Measurements from ENCODE around the gene HDAC4. TPM values are rescaled to one million over a fixed set of nuclear protein-coding genes. Genes with fewer than 3 reads are reported as not detected.

The HDAC4 gene
- total RNA-seq, 1 experiment from 2014 or later, result 32.0 TPM

DNA sequence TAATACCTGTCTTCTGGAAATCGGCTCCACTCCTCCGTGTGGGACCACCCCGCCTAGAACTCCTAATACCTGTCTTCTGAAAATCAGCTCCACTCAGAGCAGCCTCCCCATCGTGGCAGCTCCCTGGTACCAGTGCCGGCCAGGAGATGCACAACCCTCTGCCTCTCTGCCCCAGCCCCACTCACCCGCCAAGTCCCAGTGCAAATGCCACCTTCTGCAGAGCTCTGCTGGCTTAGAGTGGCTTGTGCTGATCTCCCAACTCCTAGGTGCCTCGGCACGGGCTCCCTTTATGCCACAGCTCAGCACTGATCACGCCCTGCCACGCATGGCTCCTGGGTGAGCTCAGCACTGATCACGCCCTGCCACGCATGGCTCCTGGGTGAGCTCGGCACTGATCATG is 258.5 kb downstream of the HDAC4 start:
- H3K4me1 ChIP-seq (ENCODE audit: insufficient read depth, low read length), result no peaks in the 10 kb centered on the region
- H3K4me1 Mint-ChIP-seq, result no peaks in the 10 kb centered on the region
- no peak overlapping the region for H3K56ac ChIP-seq (ENCODE audit: insufficient read length, low read depth, low read length)
- H3K4me2 ChIP-seq (ENCODE audit: insufficient read depth, insufficient read length, low read length), result no peak overlapping the region
- H2AK5ac ChIP-seq (ENCODE audit: insufficient read length, low read length), result no peak overlapping the region
- H3K14ac ChIP-seq (ENCODE audit: insufficient read depth, low read length), result no peak overlapping the region
- no CpG with 5 or more reads among the region's 13 CpGs for WGBS (ENCODE audit: extremely low coverage, insufficient read length, low lambda C conversion rate)
- no peak overlapping the region for H3K4ac ChIP-seq (ENCODE audit: low read depth, low read length)
- H2BK12ac ChIP-seq (ENCODE audit: insufficient read length, low read depth, low read length), result no peak overlapping the region
- H3K9ac ChIP-seq (ENCODE audit: extremely low read depth, insufficient read length, low read length), result no peak overlapping the region
- no peak overlapping the region for H3T11ph ChIP-seq (ENCODE audit: low read length)
- no peak for DNase-seq
- no peaks in the 10 kb centered on the region for H3K9me3 Mint-ChIP-seq
- no peak overlapping the region for H4K8ac ChIP-seq (replicated peaks; ENCODE audit: insufficient read length, low read depth, low read length)
- no peaks in the 10 kb centered on the region for H4K20me1 ChIP-seq (ENCODE audit: control insufficient read depth, insufficient read depth, insufficient read length)
- H2BK120ac ChIP-seq (ENCODE audit: low read depth, low read length, poor library complexity, severe bottlenecking), result no peak overlapping the region
- no peak overlapping the region for H2AFZ ChIP-seq (ENCODE audit: low read length)
- no peaks in the 10 kb centered on the region for H3K79me1 ChIP-seq (ENCODE audit: insufficient read depth, low read depth, low read length, poor library complexity, severe bottlenecking)
- H3K23me2 ChIP-seq (ENCODE audit: insufficient read length, low read depth, low read length, poor library complexity, severe bottlenecking), result no peaks in the 10 kb centered on the region
- no peak overlapping the region for H3K18ac ChIP-seq (ENCODE audit: insufficient read length, low read depth, low read length)
- H3K79me2 ChIP-seq (ENCODE audit: insufficient read depth, low read length), result no peaks in the 10 kb centered on the region
- H3K4me3 Mint-ChIP-seq, result no peak overlapping the region
- no peak overlapping the region for H3K27ac ChIP-seq (ENCODE audit: insufficient read length, low read depth, low read length)
- no peak overlapping the region for H4K91ac ChIP-seq (ENCODE audit: insufficient read length, low read depth, low read length)
- no peak overlapping the region for H3K27ac Mint-ChIP-seq
- TF ChIP-seq, protein P1, sequence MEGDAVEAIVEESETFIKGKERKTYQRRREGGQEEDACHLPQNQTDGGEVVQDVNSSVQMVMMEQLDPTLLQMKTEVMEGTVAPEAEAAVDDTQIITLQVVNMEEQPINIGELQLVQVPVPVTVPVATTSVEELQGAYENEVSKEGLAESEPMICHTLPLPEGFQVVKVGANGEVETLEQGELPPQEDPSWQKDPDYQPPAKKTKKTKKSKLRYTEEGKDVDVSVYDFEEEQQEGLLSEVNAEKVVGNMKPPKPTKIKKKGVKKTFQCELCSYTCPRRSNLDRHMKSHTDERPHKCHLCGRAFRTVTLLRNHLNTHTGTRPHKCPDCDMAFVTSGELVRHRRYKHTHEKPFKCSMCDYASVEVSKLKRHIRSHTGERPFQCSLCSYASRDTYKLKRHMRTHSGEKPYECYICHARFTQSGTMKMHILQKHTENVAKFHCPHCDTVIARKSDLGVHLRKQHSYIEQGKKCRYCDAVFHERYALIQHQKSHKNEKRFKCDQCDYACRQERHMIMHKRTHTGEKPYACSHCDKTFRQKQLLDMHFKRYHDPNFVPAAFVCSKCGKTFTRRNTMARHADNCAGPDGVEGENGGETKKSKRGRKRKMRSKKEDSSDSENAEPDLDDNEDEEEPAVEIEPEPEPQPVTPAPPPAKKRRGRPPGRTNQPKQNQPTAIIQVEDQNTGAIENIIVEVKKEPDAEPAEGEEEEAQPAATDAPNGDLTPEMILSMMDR (conservative IDR thresholded peaks at IDR 0.05), result no peak
- H2BK5ac ChIP-seq (ENCODE audit: insufficient read length, low read length), result no peak overlapping the region
- no peaks in the 10 kb centered on the region for H3K27me3 Mint-ChIP-seq (ENCODE audit: low read depth)
- H3K9me3 ChIP-seq (ENCODE audit: control insufficient read depth, low read depth, low read length), result no peaks in the 10 kb centered on the region
- peaks cover 12 to 46% (median 34%) of the 10 kb centered on the region in 3 experiments; a peak in 6 of 7 replicates for H3K36me3 Mint-ChIP-seq (ENCODE audit: insufficient read depth in 1 of 3, low read depth in 3 of 3)
- no peaks in the 10 kb centered on the region for H3K27me3 ChIP-seq (ENCODE audit: insufficient read depth, low read length)
- no peak overlapping the region for H2BK15ac ChIP-seq (ENCODE audit: low read depth, low read length)
- no peak overlapping the region for H4K5ac ChIP-seq (ENCODE audit: insufficient read length, low read depth, low read length)
- H2BK20ac ChIP-seq (ENCODE audit: low read depth, low read length, poor library complexity, severe bottlenecking), result no peak overlapping the region
- H3K23ac ChIP-seq (ENCODE audit: insufficient read length, low read depth, low read length), result no peak overlapping the region
